LHCN-M2 (cell line): ENCODE results near the gene PCDHB16. TPM values are rescaled to one million over a fixed set of nuclear protein-coding genes. Genes with fewer than 3 reads are reported as not detected.
"Not testable (repeated sequence)": the region's sequence is repeated elsewhere in the genome, so short reads cannot be mapped to it uniquely, and the experiment has no call there.

Experiments used
- DNase-seq: peaks from one replicate; pipeline ENCODE4 v3.0.0-alpha.2; 2012; ENCODE audit warnings: low read depth
- total RNA-seq: library from RNA; depleted of rRNA; stranded (reverse); fragments of >200 nt; gene quantifications from 2 replicates; pipeline ENCODE4 v1.2.3, GENCODE V29; 2014

PCDHB16 gene
- total RNA-seq, 1 experiment from 2014 or later = 10.4 TPM

DNA sequence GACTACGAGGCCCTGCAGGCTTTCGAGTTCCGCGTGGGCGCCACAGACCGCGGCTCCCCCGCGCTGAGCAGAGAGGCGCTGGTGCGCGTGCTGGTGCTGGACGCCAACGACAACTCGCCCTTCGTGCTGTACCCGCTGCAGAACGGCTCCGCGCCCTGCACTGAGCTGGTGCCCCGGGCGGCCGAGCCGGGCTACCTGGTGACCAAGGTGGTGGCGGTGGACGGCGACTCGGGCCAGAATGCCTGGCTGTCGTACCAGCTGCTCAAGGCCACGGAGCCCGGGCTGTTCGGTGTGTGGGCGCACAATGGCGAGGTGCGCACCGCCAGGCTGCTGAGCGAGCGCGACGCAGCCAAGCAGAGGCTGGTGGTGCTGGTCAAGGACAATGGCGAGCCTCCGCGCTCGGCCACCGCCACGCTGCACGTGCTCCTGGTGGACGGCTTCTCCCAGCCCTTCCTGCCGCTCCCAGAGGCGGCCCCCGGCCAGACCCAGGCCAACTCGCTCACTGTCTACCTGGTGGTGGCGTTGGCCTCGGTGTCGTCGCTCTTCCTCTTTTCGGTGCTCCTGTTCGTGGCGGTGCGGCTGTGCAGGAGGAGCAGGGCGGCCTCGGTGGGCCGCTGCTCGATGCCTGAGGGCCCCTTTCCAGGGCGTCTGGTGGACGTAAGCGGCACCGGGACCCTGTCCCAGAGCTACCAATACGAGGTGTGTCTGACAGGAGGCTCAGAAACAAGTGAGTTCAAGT is 2.1 kb downstream of the PCDHB16 start:
- not testable (repeated sequence) for DNase-seq

DNA sequence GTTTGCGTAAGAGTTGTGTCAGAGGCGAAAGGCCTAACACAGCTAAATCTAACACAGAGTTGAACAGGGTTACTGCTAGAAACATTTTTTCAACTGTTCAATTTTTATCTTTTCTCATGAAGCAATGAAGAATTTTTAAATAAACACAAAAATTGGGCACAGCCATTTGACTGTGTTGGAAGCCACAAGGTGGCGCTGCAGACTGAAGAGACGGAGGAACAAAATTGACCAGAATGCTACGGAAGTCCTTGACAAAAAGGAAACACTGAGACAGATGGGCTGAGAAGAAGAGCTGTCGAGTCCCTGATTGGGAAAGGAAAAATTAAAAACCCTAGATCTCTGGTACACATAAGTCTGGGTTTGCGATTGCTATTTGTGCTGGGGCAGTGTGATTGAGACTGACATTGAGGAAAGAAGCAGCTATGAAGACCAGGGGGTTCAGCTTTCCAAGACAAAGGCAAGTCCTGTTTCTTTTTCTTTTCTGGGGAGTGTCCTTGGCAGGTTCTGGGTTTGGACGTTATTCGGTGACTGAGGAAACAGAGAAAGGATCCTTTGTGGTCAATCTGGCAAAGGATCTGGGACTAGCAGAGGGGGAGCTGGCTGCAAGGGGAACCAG is 4.8 kb downstream of the PCDHB16 start, which contains the start of gene PCDHB9:
Gene PCDHB9 (plus strand): TSS at position 265 of the 616 bp plus-strand sequence. CDS start 158 bp downstream, at position 423.
- peak; percentile 14 for DNase-seq

DNA sequence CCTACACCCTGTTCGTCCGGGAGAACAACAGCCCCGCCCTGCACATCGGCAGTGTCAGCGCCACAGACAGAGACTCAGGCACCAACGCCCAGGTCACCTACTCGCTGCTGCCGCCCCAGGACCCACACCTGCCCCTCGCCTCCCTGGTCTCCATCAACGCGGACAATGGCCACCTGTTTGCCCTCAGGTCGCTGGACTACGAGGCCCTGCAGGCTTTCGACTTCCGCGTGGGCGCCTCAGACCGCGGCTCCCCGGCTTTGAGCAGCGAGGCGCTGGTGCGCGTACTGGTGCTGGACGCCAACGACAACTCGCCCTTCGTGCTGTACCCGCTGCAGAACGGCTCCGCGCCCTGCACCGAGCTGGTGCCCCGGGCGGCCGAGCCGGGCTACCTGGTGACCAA is 6.5 kb downstream of the PCDHB16 start:
- not testable (repeated sequence) for DNase-seq

DNA sequence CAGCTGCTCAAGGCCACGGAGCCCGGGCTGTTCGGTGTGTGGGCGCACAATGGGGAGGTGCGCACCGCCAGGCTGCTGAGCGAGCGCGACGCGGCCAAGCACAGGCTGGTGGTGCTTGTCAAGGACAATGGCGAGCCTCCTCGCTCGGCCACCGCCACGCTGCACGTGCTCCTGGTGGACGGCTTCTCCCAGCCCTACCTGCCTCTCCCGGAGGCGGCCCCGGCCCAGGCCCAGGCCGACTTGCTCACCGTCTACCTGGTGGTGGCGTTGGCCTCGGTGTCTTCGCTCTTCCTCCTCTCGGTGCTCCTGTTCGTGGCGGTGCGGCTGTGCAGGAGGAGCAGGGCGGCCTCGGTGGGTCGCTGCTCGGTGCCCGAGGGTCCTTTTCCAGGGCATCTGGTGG is 6.9 kb downstream of the PCDHB16 start:
- DNase-seq = not testable (repeated sequence)

DNA sequence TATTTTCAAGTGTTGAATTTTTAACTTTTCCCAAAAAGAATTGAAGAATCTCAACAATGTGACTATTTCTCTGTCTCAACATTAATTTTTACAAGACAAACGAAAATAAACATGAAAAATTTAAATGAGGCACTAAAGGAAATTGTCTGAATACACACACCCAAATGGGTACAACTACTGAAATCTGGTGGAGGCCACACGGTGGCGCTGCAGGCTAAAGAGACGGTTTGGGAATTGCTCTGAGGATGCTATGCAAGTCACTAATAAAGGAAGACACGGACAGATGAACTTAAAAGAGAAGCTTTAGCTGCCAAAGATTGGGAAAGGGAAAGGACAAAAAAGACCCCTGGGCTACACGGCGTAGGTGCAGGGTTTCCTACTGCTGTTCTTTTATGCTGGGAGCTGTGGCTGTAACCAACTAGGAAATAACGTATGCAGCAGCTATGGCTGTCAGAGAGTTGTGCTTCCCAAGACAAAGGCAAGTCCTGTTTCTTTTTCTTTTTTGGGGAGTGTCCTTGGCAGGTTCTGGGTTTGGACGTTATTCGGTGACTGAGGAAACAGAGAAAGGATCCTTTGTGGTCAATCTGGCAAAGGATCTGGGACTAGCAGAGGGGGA is 10.0 kb downstream of the PCDHB16 start, which contains the start of gene PCDHB10:
Gene PCDHB10 (plus strand): TSS at position 244 of the 616 bp plus-strand sequence. CDS start 200 bp downstream, at position 444.
- peak; percentile 26 for DNase-seq

DNA sequence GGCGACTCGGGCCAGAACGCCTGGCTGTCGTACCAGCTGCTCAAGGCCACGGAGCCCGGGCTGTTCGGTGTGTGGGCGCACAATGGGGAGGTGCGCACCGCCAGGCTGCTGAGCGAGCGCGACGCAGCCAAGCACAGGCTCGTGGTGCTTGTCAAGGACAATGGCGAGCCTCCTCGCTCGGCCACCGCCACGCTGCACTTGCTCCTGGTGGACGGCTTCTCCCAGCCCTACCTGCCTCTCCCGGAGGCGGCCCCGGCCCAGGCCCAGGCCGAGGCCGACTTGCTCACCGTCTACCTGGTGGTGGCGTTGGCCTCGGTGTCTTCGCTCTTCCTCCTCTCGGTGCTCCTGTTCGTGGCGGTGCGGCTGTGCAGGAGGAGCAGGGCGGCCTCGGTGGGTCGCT is 12.1 kb downstream of the PCDHB16 start:
- DNase-seq = not testable (repeated sequence)

DNA sequence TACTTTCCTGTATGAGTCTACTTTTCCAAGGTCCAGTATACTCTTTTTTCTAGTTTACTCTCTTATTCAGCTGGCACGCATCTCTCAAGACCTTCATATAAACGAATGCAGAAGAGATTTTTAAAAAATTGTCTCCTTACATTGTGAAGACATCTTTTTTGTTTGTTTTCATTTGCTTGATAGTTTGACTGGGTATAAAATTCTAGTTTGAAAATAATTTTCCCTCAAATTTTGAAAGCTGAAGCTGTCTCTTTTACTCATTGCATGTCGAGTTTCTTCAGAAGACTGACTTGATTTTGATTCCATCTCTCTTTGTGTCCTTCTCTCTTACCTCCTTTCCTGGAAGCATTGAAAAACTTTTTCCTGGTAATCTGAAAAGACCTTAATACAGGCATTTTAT is 14.2 kb downstream of the PCDHB16 start:
- no peak for DNase-seq

DNA sequence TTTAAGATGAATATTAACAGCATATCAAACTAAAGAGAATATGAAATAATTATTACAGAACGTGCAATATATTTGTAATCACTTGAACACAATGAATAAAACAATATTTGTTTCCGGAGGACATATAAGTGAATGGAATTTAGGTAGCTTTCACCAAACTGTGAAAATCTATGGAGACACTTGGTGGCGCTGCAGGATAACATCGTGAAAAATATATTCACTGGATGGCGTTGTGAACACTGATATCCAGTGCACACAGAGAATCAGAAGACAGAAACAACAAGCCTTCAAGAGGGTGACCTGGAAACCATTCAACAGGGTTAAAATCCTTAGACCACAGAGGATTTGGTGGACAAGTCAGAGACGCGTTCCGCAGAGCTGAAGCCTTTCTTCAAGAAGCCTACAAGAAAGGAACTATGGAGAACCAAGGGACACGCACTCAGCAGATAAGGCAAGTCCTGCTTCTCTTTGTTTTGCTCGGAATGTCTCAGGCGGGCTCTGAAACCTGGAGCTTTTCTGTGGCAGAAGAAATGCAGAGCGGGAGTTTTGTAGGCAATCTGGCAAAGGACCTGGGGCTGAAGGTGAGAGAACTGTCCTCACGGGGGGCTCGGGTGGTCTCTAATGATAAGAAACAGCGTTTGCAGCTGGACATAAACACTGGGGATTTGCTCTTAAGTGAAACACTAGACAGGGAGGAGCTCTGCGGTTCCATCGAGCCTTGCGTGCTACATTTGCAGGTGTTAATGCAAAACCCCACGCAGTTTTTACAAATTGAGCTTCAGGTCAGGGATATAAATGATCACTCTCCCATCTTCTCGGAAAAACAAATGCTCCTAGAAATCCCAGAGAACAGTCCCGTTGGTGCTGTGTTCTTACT is 17.4 kb downstream of the PCDHB16 start, which contains the start of gene PCDHB11:
Gene PCDHB11 (plus strand): TSS at position 269 of the 877 bp plus-strand sequence. CDS start 148 bp downstream, at position 417.
- peak; percentile 33 for DNase-seq

DNA sequence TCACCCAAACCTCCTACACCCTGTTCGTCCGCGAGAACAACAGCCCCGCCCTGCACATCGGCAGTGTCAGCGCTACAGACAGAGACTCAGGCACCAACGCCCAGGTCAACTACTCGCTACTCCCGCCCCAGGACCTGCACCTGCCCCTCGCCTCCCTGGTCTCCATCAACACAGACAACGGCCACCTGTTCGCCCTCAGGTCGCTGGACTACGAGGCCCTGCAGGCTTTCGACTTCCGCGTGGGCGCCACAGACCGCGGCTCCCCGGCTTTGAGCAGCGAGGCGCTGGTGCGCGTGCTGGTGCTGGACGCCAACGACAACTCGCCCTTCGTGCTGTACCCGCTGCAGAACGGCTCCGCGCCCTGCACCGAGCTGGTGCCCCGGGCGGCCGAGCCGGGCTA is 18.9 kb downstream of the PCDHB16 start:
- not testable (repeated sequence) for DNase-seq

DNA sequence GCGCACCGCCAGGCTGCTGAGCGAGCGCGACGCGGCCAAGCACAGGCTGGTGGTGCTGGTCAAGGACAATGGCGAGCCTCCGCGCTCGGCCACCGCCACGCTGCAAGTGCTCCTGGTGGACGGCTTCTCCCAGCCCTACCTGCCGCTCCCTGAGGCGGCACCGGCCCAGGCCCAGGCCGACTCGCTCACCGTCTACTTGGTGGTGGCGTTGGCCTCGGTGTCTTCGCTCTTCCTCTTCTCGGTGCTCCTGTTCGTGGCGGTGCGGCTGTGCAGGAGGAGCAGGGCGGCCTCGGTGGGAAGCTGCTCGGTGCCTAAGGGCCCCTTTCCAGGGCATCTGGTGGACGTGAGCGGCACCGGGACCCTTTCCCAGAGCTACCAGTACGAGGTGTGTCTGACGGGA is 19.5 kb downstream of the PCDHB16 start:
- DNase-seq = not testable (repeated sequence)

DNA sequence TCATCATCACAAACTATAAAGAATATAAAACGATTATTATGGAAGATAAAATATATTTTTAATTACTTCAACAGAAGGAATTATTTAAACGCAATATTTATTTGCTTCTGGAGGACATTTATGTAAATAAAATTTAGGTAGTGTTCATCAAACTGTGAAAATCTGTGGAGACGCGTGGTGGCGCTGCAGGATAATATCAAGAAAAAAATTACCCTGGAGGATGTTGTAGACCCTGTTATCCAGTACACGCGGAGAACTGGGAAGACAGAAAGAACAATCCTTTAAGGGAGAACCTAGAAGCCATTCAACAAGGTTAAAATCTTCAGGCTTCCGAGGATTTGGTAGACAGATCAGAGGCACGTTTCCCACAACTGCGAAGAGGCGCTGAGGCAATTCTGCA is 26.3 kb downstream of the PCDHB16 start, which contains the start of gene PCDHB12:
Gene PCDHB12 (plus strand): TSS at position 242 of the 400 bp plus-strand sequence. CDS start 189 bp downstream, outside the sequence.
- DNase-seq = peak; percentile 62

DNA sequence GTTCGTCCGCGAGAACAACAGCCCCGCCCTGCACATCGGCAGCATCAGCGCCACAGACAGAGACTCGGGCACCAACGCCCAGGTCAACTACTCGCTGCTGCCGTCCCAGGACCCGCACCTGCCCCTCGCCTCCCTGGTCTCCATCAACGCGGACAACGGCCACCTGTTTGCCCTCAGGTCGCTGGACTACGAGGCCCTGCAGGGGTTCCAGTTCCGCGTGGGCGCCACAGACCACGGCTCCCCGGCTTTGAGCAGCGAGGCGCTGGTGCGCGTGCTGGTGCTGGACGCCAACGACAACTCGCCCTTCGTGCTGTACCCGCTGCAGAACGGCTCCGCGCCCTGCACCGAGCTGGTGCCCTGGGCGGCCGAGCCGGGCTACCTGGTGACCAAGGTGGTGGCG is 28.1 kb downstream of the PCDHB16 start:
- DNase-seq = not testable (repeated sequence)

DNA sequence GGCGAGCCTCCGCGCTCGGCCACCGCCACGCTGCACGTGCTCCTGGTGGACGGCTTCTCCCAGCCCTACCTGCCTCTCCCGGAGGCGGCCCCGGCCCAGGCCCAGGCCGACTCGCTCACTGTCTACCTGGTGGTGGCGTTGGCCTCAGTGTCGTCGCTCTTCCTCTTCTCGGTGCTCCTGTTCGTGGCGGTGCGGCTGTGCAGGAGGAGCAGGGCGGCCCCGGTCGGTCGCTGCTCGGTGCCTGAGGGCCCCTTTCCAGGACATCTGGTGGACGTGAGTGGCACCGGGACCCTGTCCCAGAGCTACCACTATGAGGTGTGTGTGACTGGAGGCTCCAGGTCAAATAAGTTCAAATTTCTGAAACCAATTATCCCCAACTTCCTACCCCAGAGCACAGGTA is 28.7 kb downstream of the PCDHB16 start:
- not testable (repeated sequence) for DNase-seq

DNA sequence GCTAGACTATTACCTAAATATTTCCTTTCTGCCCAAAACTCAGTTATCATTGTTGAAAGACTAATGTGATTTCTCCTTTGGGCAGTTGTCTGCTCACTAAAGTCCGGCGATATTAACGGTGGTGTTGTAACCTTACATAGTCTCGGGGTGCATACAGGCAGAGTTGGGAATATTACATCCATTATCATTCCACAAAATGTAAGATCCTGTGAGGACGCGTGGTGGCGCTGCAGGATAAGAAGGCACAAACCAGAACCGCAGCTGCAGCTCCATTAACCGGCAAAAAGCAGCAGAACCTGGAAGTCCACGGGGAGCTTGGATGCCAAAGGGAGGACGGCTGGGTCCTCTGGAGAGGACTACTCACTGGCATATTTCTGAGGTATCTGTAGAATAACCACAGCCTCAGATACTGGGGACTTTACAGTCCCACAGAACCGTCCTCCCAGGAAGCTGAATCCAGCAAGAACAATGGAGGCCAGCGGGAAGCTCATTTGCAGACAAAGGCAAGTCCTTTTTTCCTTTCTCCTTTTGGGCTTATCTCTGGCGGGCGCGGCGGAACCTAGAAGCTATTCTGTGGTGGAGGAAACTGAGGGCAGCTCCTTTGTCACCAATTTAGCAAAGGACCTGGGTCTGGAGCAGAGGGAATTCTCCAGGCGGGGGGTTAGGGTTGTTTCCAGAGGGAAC is 31.6 kb downstream of the PCDHB16 start, which contains the start of gene PCDHB13:
Gene PCDHB13 (plus strand): TSS at position 264 of the 684 bp plus-strand sequence. CDS start 205 bp downstream, at position 469.
- DNase-seq = peak; percentile 75

DNA sequence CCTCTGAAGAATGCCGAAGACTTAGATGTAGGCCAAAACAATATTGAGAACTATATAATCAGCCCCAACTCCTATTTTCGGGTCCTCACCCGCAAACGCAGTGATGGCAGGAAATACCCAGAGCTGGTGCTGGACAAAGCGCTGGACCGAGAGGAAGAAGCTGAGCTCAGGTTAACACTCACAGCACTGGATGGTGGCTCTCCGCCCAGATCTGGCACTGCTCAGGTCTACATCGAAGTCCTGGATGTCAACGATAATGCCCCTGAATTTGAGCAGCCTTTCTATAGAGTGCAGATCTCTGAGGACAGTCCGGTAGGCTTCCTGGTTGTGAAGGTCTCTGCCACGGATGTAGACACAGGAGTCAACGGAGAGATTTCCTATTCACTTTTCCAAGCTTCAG is 32.4 kb downstream of the PCDHB16 start:
- not testable (repeated sequence) for DNase-seq

DNA sequence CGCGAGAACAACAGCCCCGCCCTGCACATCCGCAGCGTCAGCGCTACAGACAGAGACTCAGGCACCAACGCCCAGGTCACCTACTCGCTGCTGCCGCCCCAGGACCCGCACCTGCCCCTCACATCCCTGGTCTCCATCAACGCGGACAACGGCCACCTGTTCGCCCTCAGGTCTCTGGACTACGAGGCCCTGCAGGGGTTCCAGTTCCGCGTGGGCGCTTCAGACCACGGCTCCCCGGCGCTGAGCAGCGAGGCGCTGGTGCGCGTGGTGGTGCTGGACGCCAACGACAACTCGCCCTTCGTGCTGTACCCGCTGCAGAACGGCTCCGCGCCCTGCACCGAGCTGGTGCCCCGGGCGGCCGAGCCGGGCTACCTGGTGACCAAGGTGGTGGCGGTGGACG is 33.3 kb downstream of the PCDHB16 start:
- DNase-seq = not testable (repeated sequence)

DNA sequence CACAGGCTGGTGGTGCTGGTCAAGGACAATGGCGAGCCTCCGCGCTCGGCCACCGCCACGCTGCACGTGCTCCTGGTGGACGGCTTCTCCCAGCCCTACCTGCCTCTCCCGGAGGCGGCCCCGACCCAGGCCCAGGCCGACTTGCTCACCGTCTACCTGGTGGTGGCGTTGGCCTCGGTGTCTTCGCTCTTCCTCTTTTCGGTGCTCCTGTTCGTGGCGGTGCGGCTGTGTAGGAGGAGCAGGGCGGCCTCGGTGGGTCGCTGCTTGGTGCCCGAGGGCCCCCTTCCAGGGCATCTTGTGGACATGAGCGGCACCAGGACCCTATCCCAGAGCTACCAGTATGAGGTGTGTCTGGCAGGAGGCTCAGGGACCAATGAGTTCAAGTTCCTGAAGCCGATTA is 33.8 kb downstream of the PCDHB16 start:
- DNase-seq = not testable (repeated sequence)

DNA sequence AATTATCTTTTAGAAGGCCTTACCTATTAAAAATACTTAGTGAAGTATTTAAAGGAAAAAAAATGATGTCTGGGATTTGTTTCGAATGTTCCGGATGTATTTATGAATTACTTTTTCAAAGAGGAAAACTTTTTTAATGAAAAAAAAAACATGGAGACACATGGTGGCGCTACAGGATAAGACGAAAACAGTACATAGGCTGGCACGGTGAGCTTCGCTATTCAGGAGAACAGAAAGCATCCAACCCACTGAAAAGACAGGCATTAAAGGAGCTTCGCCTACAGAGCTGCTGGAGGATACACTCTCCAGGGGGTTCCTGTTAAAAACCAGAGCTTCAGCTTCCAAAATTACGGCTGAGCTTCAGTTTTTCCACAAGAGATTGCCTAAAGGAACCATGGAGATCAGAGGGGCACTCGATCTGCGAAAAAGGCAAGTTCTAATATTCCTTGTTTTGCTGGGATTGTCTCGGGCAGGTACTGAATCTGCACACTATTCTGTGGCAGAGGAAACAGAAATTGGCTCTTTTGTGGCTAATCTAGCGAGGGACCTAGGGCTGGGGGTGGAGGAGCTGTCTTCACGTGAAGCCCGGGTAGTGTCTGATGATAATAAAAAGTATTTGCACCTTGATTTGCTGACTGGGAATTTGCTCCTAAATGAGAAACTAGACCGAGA is 41.1 kb downstream of the PCDHB16 start, which contains the start of gene PCDHB14:
Gene PCDHB14 (plus strand): TSS at position 232 of the 672 bp plus-strand sequence. CDS start 163 bp downstream, at position 395.
- peak; percentile 35 for DNase-seq

DNA sequence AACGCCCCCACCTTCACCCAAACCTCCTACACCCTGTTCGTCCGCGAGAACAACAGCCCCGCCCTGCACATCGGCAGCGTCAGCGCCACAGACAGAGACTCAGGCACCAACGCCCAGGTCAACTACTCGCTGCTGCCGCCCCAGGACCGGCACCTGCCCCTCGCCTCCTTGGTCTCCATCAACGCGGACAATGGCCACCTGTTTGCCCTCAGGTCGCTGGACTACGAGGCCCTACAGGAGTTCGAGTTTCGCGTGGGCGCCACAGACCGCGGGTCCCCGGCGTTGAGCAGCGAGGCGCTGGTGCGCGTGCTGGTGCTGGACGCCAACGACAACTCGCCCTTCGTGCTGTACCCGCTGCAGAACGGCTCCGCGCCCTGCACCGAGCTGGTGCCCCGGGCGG is 42.7 kb downstream of the PCDHB16 start:
- not testable (repeated sequence) for DNase-seq
